ENCODE measurements around the gene NECTIN4.
A peak's percentile ranks its signal among the peaks of the same experiment; 100 is the strongest.

The NECTIN4 gene

DNA sequence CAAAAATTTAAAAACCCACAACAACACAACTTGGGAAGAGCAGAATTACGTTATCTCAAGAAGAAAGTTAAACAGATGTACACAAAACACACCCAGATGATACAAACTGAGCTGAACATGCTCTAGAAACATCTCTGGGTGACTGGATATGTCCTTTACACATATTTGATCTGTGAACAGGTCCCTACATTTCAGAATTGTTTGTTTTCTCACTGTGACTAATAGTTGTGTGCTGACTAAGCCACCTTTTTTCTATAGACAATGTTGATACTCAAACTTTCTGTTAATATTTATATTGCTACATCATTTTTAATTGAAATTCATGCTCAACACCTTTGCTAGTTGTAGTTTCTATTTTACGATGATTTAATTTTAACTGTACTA is 67.4 kb downstream of the NECTIN4 start:
- DNase-seq (ENCODE audit: low spot score): no peak

DNA sequence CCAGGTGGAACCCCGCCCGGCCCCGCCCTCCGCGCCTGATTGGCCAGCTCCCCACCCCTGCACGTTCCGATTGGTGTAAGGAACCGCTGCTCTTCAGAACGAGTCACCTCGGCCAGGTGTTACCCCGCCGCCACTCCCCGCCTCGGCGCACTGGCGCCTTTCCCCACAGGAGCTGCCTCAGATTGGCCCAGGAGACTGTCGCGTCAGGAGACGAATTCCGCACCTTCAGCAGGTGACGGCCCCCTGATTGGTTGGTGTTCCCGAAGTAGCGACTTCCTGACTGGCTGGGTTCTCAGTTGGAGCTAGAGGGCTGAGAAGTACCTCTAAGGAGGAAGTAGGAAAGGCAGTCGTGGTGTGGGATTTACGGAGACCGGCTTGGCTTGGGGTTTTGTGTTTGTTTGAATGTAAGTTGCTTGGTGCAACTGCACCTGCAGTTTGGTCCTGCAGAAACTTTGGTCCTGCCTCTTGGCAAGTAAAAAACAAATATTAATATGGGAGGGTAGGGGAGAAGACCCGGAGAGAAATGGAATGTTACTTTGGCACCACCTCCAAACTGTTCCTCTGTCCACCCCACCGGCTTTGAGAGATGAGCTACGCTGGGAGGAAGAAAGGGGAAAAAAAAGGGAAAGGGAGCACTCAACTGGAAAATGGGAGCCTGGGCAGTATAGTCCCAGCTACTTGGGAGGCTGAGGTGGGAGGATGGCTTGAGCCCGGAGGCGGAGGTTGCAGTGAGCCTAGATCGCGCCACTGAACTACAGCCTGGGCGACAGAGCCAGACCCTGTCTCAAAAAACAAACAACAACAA is 68.0 kb downstream of the NECTIN4 start:
- peak; percentile 54 for DNase-seq (ENCODE audit: low spot score)

Measured in Ammon's horn (tissue), 1 donor.